Renal cortical epithelial cell (primary cell): ENCODE data around the gene ITPA. TPM values are rescaled to one million over a fixed set of nuclear protein-coding genes. Genes with fewer than 3 reads are reported as not detected.
"Not testable (repeated sequence)": the region's sequence is repeated elsewhere in the genome, so short reads cannot be mapped to it uniquely, and the experiment has no call there.

Experiments used
- DNase-seq: peaks from one replicate; pipeline ENCODE4 v3.0.0-alpha.2; 2011; ENCODE audit warnings: low read depth
- total RNA-seq: library from RNA; depleted of rRNA; stranded (reverse); fragments of >200 nt; gene quantifications from 2 replicates; pipeline ENCODE4 v1.2.3, GENCODE V29; 2014

Gene ITPA
- total RNA-seq, 1 donor from 2014 or later: 24.6 TPM

DNA sequence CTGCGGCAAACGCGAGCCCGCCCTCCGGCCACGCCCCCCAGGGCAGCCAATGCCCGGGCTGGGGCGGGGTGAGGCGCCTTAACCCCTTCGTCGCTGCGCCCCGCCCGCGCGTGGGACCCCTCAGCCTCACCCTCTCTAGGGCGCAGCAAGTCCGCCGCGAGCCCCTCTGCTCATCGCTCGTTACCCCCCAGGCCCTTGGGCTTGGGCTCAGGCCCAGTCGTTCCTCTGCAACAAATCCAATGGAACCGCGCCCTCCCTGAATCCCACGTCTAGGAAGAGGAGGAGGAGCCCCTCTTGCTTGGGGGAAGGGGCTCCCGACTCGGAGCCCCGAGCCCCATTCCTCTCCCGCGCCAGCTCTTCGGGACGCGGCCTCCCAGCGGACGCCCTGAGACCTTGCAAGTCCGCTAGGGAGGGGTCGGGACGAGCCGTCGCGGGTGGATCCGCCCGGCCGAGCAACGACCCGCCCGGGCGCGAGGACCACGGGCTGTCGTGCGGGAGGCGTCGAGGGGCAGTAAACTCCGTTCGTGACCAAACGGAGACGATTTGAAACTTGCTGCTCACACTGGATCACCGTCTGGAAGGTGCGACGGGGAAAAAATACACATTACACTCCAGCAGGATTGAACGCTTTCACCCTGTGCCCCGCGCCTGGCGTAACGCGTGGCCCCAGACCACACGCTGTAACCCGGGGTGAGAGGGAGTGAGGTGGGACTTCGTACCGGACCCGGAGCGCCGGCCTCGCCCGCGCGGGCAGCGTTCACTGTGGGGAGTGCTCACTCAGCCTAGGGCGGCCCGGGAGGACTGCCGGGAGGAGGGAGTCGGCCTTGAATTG is 35.5 kb upstream of the ITPA start:
- DNase-seq: peak; percentile 36

DNA sequence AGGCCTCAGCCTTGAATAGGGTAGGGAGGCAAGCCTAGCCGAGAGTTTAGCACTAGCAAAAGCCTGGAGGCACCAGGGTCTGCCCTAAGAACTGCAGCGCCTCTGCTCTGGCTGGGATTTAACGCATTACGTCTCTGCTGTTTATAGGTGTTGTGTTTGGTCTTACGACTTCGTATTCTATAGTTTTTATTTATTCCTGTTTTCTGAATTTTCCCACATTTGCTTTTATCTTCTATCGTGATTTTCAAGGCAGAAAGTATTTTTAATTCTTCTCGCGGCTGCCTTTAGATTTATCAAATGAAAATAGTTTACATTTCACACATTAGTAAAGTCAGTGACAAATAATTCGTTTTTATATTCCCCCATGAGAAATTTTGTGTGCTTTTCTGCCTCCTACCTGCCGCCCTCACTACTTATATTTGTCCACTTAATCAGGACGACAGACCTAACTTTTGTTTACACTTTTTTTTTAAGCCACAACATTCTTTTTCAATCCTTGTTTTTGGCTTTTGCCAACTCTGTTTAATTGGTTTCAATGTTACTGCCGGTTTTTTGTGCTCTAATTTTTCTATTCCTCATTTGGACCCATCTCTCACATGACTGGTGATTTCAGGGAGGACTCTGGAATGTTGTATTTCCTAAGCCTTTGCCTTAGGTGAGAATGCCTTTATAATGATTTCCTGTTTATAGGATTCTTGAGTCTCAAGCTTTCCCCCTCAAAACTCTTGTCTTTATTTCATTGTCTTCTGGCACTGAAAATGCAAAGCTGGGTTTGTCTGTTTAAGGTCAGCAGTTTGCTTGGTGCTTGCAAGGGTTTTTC is 34.6 kb upstream of the ITPA start:
- peak; percentile 61 for DNase-seq

DNA sequence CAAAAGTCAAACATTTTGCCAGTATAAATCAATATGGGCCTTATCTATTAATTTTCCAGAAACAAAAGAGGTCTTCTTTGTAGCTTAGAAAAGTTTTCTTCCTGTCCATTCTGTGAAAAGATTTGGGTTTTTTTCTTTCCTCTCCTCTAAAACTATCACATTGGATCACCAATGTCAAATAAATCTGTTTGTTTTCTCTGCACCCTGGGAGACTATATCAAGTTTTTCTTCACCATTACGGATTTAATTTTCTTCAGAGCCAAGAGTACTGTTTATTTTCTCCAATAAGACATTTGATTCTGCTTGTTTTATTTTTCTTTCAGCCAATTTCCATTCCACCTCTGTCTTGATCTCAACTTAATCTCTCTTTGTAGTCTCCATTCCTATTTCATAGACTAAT is 34.0 kb upstream of the ITPA start:
- DNase-seq: no peak

DNA sequence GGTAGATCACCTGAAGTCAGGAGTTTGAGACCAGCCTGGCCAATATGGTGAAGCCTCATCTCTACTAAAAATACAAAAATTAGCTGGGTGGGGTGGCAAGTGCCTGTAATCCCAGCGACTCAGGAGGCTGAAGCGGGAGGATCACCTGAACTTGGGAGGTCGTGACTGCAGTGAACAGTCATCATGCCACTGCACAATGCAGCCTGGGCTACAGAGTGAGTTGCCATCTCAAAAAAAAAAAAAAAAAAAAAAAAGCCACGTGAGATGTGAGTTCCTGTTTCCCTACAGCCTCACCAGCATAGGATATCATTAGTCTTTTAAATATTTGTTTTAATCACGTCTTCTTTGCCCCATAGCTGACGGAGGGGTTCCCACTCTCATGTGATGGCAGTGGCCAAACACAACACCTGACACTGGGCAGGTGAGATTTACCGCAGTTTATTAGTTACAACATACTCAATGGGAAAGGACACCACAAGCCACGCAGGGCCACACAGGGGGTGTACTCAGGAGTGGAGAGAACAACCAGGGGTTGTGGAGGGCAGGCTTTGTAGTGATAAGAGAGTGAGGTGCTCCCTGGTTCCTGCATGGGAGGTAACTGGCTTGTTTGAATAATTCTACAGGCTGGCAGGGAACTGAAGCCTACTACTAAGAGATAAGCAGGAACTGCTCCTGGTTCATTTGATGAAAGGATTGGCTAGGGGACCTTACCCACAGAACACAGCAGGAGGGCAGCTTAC is 31.4 kb upstream of the ITPA start:
- DNase-seq: no peak

DNA sequence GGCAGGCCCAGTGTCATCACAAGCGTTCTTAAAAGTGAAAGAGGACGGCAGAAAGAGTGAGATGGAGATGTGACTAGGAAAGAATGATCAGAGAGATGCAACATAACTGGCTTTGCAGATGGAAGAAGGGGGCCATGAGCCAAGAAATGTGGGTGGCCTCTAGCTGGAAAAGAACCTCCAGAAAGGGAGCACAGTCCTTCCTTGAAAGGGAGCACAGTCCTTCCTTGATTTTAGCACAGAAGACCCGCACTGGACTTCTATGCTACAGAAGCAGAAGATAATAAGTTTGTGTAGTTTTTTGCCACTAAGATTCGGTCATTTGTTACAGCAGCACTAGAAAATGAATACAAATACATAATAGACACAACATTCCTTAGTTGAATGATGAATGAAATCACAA is 29.0 kb upstream of the ITPA start:
- no peak for DNase-seq

DNA sequence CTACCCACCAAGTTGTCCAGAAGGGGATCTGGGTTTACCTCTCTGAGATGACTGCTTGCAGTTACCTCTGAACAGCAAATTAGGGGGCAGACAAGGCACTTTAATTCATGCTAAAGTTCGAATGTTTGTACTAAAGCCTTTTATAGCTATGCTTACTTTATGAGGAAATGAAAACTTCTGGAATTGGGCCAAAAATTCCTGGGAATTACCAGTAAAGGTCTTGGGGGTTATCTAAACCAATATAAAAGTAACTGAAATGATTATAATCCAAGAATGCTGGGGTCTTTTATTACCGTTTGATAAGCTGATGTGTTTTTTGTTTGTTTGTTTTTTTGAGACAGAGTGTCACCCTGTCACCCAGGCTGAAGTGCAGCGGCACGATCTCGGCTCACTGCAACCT is 28.0 kb upstream of the ITPA start:
- DNase-seq: no peak

DNA sequence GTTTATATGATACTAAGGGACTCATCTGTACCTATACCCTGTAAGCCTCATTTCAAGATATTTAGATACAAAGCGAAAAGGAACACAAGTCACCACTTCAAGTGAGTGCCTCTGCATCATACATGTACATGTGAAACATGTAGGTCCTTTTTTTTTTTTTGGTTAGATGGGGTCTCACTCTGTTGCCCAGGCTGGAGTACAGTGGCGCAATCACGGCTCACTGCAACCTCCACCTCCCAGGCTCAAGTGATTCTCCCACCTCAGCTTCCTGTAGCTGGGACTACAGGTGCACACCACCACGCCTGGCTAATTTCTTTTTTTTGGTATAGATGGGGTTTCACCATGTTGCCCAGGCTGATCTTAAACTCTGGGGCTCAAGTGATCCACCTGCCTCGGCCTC is 26.9 kb upstream of the ITPA start:
- DNase-seq: not testable (repeated sequence)

DNA sequence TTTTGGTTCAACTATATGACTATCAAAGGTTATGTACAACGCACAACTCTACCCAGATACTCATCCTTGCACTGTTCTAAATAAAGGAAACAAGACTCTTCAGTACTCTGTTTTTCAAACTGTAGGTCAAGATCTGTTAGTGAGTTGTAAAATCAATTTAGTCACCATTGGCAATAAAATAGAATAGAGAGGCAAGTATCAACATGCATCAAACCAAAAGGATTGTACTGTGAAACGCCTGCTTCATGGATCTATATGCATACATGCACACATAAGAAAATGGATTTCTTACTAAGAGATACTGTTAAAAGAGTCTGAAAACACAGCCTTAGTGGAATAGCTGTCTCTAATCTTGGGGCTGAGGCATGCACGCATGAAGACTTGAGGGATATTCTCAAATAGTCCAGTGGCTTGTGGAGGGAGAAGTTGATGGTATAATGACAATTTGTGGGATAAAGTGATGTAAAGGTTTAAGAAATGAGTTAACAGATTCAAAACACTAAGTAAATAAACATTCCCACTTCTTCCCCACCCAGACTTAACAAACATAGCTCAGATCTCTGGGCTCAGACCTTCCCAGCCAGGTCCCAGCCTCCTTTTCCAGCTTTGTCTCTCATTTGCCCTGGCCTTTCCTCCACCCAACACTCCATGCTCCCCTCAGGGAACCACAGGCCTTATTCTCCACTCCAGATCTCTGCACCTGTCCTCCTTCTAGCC is 25.2 kb upstream of the ITPA start:
- no peak for DNase-seq

DNA sequence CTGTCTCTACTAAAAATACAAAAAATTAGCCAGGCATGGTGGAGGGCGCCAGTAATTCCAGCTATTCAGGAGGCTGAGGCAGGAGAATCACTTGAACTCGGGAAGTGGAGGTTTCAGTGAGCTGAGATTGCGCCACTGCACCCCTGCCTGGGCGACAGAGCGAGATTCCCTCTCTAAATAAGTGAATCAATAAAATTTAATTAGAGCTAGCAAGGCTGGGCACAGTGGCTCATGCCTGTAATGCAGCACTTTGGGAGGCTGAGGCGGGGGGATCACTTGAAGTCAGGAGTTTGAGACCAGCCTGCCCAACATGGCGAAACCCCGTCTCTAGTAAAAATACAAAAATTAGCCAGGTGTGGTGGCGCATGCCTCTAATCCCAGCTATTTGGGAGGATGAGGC is 21.4 kb upstream of the ITPA start:
- not testable (repeated sequence) for DNase-seq

DNA sequence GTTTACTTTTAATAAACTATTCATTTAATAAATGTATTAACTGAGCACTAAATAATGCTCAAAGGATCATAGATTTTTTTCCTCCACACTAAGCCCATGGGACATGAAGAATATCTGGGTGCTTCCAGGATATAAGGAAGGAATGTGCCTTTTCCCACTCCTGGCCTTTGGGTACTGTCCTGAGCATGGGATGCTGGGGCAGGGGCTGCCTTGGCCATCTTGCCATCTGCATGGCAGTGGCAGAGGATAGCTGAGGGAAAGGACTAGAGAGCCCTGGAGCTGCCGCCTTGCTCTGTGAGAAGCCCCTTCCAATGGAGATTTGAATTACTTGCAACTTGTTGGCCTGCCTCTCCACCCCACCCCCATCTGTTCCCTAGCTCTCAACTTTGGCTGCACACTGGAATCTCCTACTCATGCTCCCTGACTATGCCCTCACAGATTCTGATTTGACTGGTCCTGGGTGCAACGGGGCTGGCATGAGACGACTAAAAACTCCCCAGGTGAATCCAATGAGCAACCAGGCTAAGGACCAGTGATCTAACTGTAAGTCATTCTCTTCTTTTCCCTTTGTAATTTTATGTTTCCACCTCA is 20.4 kb upstream of the ITPA start:
- DNase-seq: no peak

DNA sequence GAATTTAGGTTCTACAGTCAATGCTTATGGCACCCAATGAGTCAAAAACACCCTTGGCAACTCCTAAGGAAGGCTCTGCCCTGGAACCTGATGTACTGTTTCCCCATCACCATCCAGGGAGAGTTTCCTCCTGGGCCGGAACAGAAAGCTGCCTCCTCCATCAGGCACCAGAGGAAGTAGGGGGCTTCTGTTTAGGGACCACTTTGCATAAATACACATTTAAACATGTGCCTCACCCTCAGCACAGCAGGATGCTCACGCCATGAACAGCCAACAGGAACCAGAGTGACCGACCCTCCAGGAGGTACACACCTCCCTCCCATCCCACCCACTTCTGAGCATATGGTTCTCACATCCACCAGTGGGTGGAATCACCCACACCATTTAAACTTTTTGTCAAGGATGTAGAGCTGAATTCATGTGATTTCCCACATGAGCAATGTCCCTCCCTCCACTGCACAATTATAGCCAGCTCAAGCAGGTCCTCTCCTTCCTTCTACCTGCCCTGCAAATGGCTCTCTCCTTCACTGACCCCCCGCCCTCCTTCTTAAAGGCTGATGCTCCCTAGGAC is 19.7 kb upstream of the ITPA start:
- DNase-seq: no peak

DNA sequence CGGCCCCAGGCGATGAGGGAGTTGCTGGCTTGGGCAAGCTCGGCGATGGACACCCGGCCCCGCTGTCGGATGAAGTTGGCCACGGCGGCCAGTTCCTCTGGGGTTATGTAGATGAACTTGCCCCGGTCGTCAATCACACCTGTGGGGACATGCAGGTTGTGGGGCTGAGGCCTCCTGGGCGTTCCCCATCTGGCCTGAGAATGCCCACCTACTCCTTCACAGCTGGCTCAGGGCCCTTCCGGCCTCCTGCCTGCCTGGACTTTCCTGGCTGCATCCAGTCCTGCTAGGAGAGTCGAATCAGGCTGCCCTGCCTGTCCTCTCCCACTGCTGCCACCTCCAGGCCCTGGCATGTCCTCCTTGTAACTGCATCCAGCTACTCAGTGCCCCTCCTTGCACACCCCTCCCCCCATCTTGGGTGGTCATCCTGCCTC is 18.6 kb upstream of the ITPA start:
- DNase-seq: no peak

DNA sequence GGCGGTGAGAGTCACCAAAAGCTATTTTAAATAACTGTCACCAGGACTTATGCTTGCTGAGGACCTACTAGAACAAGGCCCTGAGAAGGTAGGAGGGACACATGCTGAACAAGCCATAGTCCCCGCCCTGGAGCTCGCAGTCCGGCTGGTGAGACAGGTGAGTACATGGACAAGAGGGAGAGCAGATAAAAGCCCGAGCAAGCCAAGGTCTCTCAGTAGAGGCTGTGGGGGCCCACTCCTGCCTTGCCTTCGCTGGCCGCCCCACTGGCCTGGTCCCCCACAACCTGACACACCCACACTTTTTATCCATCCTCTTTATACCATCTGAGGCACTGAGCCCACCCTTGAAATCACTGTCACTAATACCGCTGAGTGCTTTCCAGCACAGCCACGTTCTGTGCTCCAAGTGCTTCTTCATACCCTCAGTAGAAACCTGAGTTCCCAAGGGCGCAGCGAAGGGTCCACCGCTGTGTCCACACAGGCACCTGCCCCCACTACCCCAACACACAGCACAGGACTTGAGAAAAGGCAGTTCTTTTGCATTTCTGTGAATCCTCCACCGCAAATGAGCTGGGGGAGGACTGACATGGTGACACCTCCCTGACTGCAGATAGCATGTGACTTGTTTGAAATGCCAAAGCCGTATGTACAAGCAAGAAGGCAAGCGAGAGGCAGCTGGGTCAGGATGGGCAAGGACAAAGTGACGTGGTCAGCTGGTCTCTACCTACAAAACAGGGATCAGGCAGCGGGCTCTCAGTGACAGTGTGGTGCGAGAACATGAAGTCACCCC is 16.9 kb upstream of the ITPA start:
- no peak for DNase-seq

DNA sequence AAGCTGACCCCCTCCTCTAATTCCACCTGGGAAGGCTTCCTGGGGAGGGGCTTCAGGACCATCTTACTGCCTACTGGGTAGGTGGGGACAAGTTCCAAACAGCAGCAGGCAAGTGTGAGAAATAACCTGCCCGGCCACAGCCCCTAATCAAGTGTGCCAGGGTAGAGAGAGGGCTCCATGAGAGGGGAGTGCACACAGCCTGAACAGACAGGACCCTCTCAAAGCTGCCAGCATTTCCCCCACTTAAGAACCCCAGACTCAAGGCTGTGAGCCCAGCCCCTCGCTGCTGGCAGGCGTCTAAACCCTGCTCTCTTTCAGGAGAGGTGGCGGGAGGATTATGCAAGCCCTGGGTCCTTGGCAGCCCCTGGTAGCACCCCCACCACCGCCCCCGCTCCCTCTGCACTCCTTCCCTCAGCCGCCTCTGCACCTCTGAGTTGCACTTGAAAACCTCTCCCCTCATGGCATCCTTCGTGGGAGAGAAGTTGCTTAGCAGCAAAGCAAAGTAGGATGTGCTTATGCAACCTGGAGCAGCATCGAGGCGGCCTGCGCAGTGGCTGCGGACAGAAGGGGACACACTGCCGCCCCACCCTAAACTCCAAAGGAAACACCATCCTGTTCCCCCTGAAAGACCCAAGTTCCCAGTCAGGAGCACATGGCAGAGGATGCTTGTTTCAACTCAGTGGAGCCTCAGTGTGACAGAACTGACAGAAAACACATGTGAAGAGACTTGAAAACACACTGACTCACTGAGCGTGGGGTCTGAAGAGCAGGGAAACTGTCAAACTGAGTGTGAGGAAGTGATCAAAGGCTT is 15.3 kb upstream of the ITPA start:
- DNase-seq: no peak

DNA sequence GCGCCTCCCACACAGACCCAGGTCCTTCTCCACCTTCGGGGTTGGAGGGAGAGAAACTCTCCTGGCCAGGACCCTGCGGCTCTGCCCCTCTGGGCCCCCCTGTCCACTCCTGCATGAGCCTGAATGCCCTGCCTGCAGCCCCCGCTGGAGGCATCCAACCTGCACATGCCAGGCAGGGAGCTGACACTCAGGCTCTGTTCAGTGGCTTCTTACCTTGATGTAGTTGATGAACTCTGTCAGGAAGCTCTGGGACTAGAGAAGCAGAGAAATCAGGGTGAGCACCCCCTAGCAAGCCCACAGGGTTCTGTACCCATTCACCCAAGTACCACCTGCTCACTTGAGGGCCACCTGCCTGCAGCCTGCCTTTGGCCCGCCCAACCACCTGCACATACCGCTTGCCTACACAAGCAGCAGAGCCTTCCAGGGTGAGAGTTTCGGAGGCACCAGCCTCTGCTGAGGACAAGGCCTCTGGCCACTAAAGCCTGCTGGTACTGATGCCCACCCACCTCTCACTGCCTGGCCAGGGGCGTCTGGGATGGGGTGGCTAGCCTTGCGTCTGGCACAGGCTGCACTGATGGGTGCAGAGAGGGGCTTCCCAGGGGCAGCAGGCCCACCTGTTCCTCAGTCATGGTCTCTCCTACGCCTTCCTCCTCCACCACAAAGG is 14.5 kb upstream of the ITPA start:
- DNase-seq: no peak

DNA sequence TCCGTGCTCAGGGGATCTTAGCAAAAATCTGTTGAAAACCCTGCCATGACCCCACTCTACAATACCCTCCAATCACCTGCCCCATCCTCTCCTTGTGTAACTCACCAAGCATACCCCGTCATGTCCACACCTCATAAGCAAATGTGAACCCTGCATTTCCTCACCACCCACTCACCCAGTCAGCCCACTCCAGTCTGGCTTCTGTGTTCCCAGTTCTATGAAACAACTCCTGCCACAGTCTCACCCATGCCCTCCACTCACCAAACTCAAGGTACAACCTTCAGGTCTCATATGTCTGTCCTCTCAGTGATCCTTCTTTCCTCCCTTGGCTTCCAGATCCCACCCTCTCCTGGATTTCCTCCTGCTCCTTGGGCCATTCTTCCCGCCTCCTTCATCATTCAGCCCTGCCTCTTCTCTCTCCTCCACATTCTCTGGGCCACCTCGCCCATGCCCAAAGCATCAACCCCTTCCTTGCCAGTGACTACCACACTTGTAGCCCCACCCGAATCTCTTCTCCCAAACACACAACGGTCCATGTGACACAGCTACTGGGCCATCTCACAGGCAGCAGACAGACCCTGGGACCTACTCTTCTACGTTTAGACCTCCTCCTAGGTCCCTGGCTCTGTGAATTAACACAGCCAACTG is 13.6 kb upstream of the ITPA start:
- DNase-seq: no peak

DNA sequence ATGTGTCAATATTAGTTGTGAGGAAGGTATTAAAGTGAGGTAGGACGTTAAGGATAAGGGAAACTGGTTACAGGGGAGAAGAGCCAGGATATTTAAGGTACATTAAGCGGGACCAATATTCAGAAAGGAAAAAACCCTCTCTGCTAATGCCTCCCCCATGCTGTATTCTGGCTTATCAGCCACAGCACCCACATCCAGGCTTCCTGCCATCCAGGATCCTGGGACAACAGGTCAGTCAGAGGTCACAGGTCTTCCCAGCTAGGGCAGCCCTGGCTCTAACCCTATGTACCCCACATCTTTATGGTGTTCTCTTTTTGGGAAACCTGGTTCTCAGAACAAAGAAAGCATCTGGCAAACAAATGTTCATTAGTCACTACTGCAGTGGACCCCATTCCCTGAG is 10.1 kb upstream of the ITPA start:
- no peak for DNase-seq
